NCI-H82 treated with DMSO at 0.1 percent for 48 hours (cell line): Measurements from ENCODE around the gene SMARCA4.
"Not testable (repeated sequence)": the region's sequence is repeated elsewhere in the genome, so short reads cannot be mapped to it uniquely, and the experiment has no call there.

ENCODE experiments used
- DNase-seq: peaks from one replicate; lab custom pipeline; 2025; ENCODE audit not compliant: unreplicated experiment; lab: John Stamatoyannopoulos, UW

Gene SMARCA4

DNA sequence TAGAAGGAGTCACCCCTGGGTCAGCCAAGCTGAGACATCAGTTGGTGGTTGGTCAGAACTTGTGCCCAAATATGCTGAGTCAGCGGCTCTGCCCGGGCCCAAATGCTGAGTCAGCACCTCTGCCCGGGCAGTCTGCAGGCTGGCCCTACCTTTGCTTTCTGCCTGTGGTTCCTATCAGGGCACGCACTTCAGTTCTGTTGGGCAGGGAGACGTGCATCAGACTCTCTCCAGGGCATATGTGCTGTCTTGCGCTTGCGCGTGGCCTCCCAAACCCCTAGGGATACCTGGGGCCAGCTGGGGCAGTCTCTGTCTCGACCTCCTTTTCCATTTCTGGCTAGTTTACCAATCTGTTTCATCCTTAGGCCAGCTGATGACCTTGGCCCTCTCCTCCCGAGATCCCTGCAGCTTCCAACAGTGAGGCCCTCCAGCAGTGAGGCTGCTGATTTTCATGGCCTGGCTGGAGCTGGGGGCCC lies 104.0 kb downstream of the SMARCA4 start:
- no peak for DNase-seq

- DNase-seq, result no peak
These were observed 105.5 kb downstream of the SMARCA4 start for GRCh38 chr19:11066326-11066725.

- no peak for DNase-seq
These were observed 106.7 kb downstream of the SMARCA4 start for GRCh38 chr19:11067356-11068113.

- peak; percentile 11 for DNase-seq
These were observed 108.7 kb downstream of the SMARCA4 start for GRCh38 chr19:11069561-11069960.

- no peak for DNase-seq
These were observed 109.3 kb downstream of the SMARCA4 start for GRCh38 chr19:11070123-11070522.

DNA sequence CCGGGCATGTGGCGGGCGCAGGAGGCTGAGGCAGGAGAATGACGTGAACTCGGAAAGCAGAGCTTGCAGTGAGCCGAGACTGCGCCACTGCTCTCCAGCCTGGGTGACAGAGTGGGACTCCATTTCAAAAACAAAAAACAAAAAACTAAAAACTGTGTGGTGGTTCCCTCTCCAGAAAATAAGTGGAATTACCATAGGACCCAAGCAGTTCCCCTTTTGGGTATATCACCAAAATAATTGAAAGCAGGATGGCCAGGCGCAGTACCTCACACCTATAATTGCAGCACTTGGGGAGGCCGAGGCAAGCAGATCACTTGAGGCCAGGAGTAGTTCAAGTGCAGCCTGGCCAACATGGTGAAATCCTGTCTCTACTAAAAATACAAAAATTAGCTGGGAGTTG lies 112.7 kb downstream of the SMARCA4 start:
- no peak for DNase-seq

- DNase-seq, result not testable (repeated sequence)
These were observed 116.0 kb downstream of the SMARCA4 start for GRCh38 chr19:11076792-11077191.

GRCh38 chr19:11078893-11079292 lies 118.1 kb downstream of the SMARCA4 start:
- DNase-seq, result no peak

DNA sequence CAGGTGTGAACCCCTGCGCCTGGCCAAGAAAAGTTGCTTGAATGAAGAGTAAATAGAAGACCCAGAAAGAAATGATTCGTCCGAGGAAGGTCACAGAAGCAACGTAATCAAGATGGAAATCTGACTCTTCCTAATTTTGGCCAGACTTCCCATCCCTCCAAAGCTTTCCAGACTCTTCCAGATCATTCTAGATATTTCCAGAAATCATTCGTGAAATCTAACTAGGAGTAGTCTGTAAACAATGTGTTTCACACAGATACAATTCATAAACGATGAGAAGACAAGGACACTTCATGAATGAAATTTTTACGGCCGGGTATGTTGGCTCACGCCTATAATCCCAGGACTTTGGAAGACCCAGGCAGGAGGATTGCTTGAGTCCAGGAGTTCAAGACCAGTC lies 119.2 kb downstream of the SMARCA4 start:
- no peak for DNase-seq

DNA sequence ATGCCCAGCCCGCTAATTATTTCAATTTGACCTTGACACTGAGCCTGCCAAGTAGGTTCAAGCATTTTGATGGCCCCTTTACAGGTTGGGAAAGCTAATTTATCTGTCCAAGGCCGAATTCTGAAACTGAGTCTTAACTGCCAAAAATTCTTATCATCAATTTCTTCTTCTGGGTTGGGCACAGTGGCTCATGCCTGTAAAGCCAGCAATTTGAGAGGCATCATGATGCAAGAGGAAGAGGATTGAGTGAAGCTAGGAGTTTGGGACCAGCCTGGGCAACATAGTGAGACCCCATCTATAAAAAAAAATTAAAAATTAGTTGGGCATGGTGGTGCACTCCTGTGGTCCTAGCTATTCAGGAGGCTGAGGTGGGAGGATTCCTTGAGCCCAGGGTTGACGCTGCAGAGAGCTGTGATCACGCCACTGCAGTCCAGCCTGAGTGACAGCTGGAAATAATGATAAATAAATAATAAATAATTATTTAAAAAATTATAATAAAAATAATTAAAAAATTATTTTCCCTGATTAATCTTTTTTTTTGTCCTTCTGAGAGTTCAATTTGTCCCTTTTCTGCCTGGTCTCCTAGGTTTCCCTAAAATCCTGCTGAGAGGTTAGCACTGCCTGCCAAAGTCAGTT lies 127.2 kb downstream of the SMARCA4 start:
- DNase-seq, result no peak

- no peak for DNase-seq
These were observed 127.8 kb downstream of the SMARCA4 start for GRCh38 chr19:11088506-11089253.

DNA sequence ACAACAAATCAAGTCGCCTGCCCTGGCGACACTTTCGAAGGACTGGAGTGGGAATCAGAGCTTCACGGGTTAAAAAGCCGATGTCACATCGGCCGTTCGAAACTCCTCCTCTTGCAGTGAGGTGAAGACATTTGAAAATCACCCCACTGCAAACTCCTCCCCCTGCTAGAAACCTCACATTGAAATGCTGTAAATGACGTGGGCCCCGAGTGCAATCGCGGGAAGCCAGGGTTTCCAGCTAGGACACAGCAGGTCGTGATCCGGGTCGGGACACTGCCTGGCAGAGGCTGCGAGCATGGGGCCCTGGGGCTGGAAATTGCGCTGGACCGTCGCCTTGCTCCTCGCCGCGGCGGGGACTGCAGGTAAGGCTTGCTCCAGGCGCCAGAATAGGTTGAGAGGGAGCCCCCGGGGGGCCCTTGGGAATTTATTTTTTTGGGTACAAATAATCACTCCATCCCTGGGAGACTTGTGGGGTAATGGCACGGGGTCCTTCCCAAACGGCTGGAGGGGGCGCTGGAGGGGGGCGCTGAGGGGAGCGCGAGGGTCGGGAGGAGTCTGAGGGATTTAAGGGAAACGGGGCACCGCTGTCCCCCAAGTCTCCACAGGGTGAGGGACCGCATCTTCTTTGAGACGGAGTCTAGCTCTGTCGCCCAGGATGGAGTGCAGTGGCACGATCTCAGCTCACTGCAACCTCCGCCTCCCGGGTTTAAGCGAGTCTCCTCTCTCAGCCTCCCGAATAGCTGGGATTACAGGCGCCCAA lies 128.6 kb downstream of the SMARCA4 start, which contains the start of gene LDLR:
TSS of gene LDLR (plus strand) at position 210 of the 760 bp plus-strand sequence. CDS start at position 296, 86 bp downstream.
- peak; percentile 87 for DNase-seq

DNA sequence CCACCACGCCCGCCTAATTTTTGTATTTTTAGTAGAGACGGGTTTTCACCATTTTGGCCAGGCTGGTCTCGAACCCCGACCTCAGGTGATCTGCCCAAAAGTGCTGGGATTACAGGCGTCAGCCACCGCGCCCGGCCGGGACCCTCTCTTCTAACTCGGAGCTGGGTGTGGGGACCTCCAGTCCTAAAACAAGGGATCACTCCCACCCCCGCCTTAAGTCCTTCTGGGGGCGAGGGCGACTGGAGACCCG lies 129.1 kb downstream of the SMARCA4 start:
- DNase-seq, result not testable (repeated sequence)

GRCh38 chr19:11090264-11090996 lies 129.6 kb downstream of the SMARCA4 start:
- DNase-seq, result peak; percentile 82

DNA sequence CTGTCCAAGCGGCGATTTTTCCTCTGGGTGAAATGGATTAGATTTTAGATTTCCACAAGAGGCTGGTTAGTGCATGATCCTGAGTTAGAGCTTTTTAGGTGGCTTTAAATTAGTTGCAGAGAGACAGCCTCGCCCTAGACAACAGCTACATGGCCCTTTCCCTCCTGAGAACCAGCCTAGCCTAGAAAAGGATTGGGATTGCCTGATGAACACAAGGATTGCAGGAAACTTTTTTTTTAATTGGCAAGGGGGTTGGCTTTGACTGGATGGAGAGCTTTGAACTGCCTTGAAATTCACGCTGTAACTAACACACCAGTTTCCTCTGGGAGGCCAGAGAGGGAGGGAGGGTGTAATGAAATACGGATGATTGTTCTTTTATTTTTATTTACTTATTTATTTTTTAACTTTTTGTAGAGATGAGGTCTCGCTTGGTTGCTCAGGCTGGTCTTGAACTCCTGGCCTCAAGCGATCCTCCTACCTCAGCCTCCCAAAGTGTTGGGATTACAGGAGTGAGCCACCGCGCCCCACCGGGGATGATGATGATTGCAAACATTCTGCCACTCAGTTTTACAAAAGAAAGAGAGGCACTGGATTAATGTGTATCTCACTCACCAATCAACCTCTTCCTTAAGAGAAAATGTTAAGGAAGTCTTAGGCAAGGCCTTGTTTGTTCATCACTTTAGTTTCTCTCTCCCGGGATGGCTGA lies 130.3 kb downstream of the SMARCA4 start:
- no peak for DNase-seq

GRCh38 chr19:11091703-11092153 lies 130.9 kb downstream of the SMARCA4 start:
- DNase-seq, result no peak

DNA sequence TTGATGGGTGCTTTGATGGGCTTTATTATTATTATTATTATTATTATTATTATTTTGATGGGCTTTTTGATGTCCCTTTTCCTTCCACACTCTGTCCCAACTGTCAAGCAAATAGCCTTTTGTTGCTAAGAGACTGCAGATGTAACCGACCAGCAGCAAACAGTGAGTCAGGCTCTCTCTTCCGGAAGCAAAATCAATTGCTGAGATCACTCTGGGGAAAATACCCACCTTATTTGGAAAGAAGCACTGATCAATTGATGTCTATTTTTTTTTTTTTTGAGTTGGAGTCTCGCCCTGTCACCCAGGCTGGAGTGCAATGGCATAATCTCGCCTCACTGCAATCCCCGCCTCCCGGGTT lies 131.3 kb downstream of the SMARCA4 start:
- no peak for DNase-seq

- no peak for DNase-seq
These were observed 132.9 kb downstream of the SMARCA4 start for GRCh38 chr19:11093689-11094238.

GRCh38 chr19:11094520-11094894 lies 133.7 kb downstream of the SMARCA4 start:
- no peak for DNase-seq
